IPS DF 19.7 (cell line): ENCODE measurements around the gene KRTAP10-5.

ENCODE experiments used
- DNase-seq: peaks from one replicate; pipeline ENCODE4 v3.0.0-alpha.2; 2013; ENCODE audit warnings: low read depth, low spot score

The KRTAP10-5 gene

GRCh38 chr21:44530221-44530902 lies 50.0 kb downstream of the KRTAP10-5 start:
- no peak for DNase-seq

DNA sequence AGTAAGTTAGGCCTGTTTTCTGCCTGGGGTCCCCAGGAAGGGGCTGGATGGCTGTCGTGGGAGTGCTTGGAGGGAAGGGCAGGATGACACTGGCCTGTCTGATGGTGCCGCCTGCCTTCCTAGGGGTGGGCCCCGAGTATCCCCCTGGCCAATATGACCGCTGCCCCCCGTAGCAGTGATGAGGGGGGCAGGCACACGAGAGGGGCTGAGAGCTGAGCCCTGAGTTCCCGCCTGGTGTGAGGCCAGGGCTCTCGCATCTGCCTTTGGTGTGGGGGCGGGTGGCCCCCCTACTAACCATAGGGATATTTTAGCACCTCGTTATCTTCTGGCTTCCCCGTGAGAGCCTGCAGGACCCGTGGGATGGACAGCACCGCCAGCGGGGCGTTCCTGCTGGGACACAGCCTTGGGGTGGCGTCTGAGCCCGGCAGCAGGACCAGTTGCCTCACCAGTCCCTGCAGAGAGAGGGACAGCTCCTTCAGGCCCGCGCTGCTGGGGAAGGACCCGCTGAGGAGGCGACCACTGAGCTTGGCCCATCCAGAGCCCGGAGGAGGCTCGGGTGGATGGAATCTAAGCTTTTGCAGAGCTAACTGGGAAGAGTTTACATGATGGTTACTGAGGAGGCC lies 50.8 kb downstream of the KRTAP10-5 start:
- no peak for DNase-seq
